HepG2 (cell line): ENCODE measurements around the gene PPP1R9B. TPM values are rescaled to one million over a fixed set of nuclear protein-coding genes. Genes with fewer than 3 reads are reported as not detected.
A peak's percentile ranks its signal among the peaks of the same experiment; 100 is the strongest.

Experiments used
- ETV6 ChIP-seq: sonication (generic); formaldehyde crosslinking; conservative IDR thresholded peaks from 2 replicates; pipeline ENCODE4 v1.4.0; 2020; ENCODE audit warnings: missing genetic modification reagents
- HOMEZ ChIP-seq: IDR thresholded peaks from 2 replicates; pipeline ENCODE4 v1.6.1; 2016; ENCODE audit warnings: low read depth
- MED8 ChIP-seq: sonication (generic); formaldehyde crosslinking; IDR thresholded peaks from 2 replicates; pipeline ENCODE4 v1.8.1; 2023; ENCODE audit warnings: mild to moderate bottlenecking, missing genetic modification reagents; ENCODE audit not compliant: insufficient replicate concordance
- RARG ChIP-seq: sonication (generic); formaldehyde crosslinking; IDR thresholded peaks from 2 replicates; pipeline ENCODE4 v1.4.0; 2020; ENCODE audit warnings: low read depth, mild to moderate bottlenecking, missing genetic modification reagents
- SMC3 ChIP-seq: IDR thresholded peaks from 2 replicates; pipeline ENCODE4 v1.6.1; 2011; ENCODE audit warnings: low read length, improper control_type of control experiment
- SSRP1 ChIP-seq: IDR thresholded peaks from 2 replicates; pipeline ENCODE4 v1.6.1; 2016; ENCODE audit warnings: control low read depth
- TARDBP ChIP-seq: sonication (generic); formaldehyde crosslinking; IDR thresholded peaks from 2 replicates; pipeline ENCODE4 v1.8.0; 2022; ENCODE audit warnings: mild to moderate bottlenecking, missing genetic modification reagents
- TBX3 ChIP-seq: fragments of 450-650 bp; IDR thresholded peaks from 2 replicates; pipeline ENCODE4 v1.6.1; 2017; ENCODE audit warnings: antibody characterized with exemption, mild to moderate bottlenecking, inconsistent platforms, borderline replicate concordance
- ZFP91 ChIP-seq: sonication (generic); formaldehyde crosslinking; IDR thresholded peaks from 2 replicates; pipeline ENCODE4 v1.9.0; 2022; ENCODE audit warnings: missing genetic modification reagents, mild to moderate bottlenecking, borderline replicate concordance
- ZNF143 ChIP-seq: sonication (generic); formaldehyde crosslinking; IDR thresholded peaks from 2 replicates; pipeline ENCODE4 v1.4.0; 2020; ENCODE audit warnings: missing genetic modification reagents
- ZNF251 ChIP-seq: sonication (generic); formaldehyde crosslinking; IDR thresholded peaks from 2 replicates; pipeline ENCODE4 v1.9.0; 2021; ENCODE audit warnings: mild to moderate bottlenecking, missing genetic modification reagents
- ZNF274 ChIP-seq: sonication (generic); formaldehyde crosslinking; IDR thresholded peaks from 2 replicates; pipeline ENCODE4 v1.5.1; 2020; ENCODE audit warnings: mild to moderate bottlenecking, missing genetic modification reagents
- ZNF501 ChIP-seq: sonication (generic); formaldehyde crosslinking; IDR thresholded peaks from 2 replicates; pipeline ENCODE4 v1.5.1; 2020; ENCODE audit warnings: mild to moderate bottlenecking, moderate library complexity, missing genetic modification reagents
- ZNF768 ChIP-seq: sonication (generic); formaldehyde crosslinking; IDR thresholded peaks from 2 replicates; pipeline ENCODE4 v1.4.0; 2020; ENCODE audit warnings: missing genetic modification reagents
- ZSCAN20 ChIP-seq: sonication (generic); formaldehyde crosslinking; IDR thresholded peaks from 2 replicates; pipeline ENCODE4 v1.4.0; 2020; ENCODE audit warnings: missing genetic modification reagents, mild to moderate bottlenecking, borderline replicate concordance
- polyA plus RNA-seq, 8 experiments: library from polyadenylated mRNA; depleted of rRNA in 3 of 8; stranded (reverse) in 7 of 8; unstranded in 1 of 8; fragments of >200 nt; fragmentation: Illumina TruSeq in 4 of 8; extraction: Trizol in 4 of 8; gene quantifications; 2 replicates each; pipeline versions ENCODE4 v1.2.1 to v1.2.3, GENCODE V29; 2011 to 2016; ENCODE audit warnings: low read depth in 4 of 8, missing spikeins in 1 of 8, mixed read lengths in 1 of 8; ENCODE audit not compliant: insufficient read depth in 1 of 8
- total RNA-seq, 5 experiments: library from RNA; depleted of rRNA; stranded (reverse); fragments of >200 nt; fragmentation: Illumina TruSeq; extraction: Trizol; gene quantifications; 2 replicates each; pipeline ENCODE4 v1.2.3, GENCODE V29; 2016; ENCODE audit warnings: low read depth in 1 of 5
- TF ChIP-seq, protein P1 (sequence below): sonication (generic); formaldehyde crosslinking; conservative IDR thresholded peaks from 2 replicates; pipeline ENCODE4 v1.8.0; 2022; ENCODE audit warnings: mild to moderate bottlenecking, moderate library complexity, missing genetic modification reagents
- TF ChIP-seq, protein P2 (sequence below): sonication (generic); formaldehyde crosslinking; IDR thresholded peaks from 2 replicates; pipeline ENCODE4 v1.4.0; 2020; ENCODE audit warnings: missing genetic modification reagents, borderline replicate concordance

The PPP1R9B gene
- total and polyA plus RNA-seq, 2 of the 13 experiments (the other 11 are each of a cell fraction or from before 2014, with no cell fraction given), result 9.4 to 15.8 TPM

DNA sequence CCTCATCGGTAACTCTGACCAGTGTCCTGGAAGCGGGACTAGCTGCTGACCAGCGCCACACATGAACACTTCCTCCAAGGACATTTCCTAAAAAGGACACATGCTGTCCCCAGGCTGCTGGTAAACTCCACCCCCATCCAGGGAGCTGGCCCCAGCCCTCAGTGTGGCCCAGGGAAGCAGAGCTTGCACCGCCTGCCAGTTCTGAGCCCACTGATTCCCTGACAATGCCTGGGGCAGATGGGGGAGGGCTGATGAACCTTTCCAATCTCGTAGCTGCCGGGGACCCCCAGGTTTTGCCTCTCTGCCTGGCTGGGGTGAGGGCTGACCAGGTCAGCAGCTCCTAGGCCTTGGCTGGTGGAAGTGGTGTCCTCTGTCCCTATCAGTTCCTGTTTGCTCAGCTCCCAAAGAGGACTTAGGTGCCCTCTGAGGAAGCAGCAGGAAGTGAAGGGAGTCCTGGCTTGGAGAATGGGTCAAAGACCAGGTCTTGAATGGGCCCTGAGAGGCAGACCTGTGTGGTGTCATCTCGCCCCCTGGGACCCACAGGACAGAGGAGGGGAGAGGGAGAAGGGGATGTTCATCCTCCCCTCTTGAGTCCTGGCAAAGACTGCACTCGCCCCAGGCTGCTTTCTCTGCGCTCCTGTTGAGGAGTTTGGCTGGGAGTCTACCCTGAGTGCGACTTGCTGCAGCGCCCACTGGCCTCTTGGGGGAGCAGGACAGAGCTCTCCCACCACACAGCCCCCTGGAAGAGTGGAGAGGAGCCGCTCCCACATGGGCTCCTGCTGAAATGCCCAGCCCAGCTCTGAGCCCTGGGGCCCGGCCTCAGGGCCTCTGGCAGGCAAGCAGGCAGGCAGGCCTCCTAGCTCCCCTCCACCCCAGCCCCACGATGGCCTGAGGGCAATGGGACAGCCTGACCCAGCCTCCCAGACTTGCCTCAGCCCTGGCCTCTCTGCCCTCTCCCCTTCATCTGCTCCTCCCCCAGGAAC, 38.5 kb downstream of the PPP1R9B start (continued):
- TF ChIP-seq ZNF768, result no peak
- TF ChIP-seq, protein P1, sequence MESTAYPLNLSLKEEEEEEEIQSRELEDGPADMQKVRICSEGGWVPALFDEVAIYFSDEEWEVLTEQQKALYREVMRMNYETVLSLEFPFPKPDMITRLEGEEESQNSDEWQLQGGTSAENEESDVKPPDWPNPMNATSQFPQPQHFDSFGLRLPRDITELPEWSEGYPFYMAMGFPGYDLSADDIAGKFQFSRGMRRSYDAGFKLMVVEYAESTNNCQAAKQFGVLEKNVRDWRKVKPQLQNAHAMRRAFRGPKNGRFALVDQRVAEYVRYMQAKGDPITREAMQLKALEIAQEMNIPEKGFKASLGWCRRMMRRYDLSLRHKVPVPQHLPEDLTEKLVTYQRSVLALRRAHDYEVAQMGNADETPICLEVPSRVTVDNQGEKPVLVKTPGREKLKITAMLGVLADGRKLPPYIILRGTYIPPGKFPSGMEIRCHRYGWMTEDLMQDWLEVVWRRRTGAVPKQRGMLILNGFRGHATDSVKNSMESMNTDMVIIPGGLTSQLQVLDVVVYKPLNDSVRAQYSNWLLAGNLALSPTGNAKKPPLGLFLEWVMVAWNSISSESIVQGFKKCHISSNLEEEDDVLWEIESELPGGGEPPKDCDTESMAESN (CRISPR knock-in tag), result 0 out of 2 replicates have a peak, but pooled peaks have one; percentile 53
- peak; percentile 59; the same call in 1 of the 2 replicates for TF ChIP-seq ZNF274 (CRISPR knock-in tag)
- TF ChIP-seq ZNF143, result 0 out of 2 replicates have a peak, but pooled peaks have one; percentile 11
- TF ChIP-seq ZFP91 (CRISPR knock-in tag), result peak; percentile 47; the same call in 1 of the 2 replicates
- TF ChIP-seq MED8, result no peak
- TF ChIP-seq, protein P2, sequence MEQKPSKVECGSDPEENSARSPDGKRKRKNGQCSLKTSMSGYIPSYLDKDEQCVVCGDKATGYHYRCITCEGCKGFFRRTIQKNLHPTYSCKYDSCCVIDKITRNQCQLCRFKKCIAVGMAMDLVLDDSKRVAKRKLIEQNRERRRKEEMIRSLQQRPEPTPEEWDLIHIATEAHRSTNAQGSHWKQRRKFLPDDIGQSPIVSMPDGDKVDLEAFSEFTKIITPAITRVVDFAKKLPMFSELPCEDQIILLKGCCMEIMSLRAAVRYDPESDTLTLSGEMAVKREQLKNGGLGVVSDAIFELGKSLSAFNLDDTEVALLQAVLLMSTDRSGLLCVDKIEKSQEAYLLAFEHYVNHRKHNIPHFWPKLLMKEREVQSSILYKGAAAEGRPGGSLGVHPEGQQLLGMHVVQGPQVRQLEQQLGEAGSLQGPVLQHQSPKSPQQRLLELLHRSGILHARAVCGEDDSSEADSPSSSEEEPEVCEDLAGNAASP (CRISPR knock-in tag), result no peak
- no peak for TF ChIP-seq RARG (CRISPR knock-in tag)
- no peak for TF ChIP-seq SSRP1 (CRISPR knock-in tag)
- TF ChIP-seq HOMEZ, result 0 out of 2 replicates have a peak, but pooled peaks have one; percentile 31
- 0 out of 2 replicates have a peak, but pooled peaks have one; percentile 35 for TF ChIP-seq ZNF251 (CRISPR knock-in tag)
- TF ChIP-seq SMC3, result no peak
- TF ChIP-seq ETV6, result no peak; the same call in 1 of the 2 replicates
- no peak for TF ChIP-seq TARDBP (CRISPR knock-in tag)
- no peak for TF ChIP-seq ZSCAN20 (CRISPR knock-in tag)
- 0 out of 2 replicates have a peak, but pooled peaks have one; percentile 40 for TF ChIP-seq ZNF501 (CRISPR knock-in tag)
- TF ChIP-seq TBX3, result no peak
